OCI-LY1 (cell line): Measurements from ENCODE around the gene PTGDS.

Experiments
- H2AFZ ChIP-seq: fragments of 200-600 bp; sonication (generic), shearing (Covaris generic); 2 replicates; pipeline ENCODE4 v1.6.0; 2014; ENCODE audit warnings: antibody characterized with exemption, mild to moderate bottlenecking, low read length
- H3F3A ChIP-seq: fragments of 200-600 bp; sonication (generic), shearing (Covaris generic); 2 replicates; pipeline ENCODE4 v1.6.0; 2014; ENCODE audit warnings: mild to moderate bottlenecking, antibody characterized with exemption, low read length, moderate library complexity; ENCODE audit not compliant: insufficient read depth
- H3K27ac ChIP-seq: fragments of 200-600 bp; sonication (generic); 2 replicates; pipeline ENCODE4 v1.5.1; 2014; ENCODE audit warnings: low read length, mixed run types, mild to moderate bottlenecking, low read depth; ENCODE audit not compliant: poor library complexity, severe bottlenecking
- H3K27me3 ChIP-seq: fragments of 200-600 bp; sonication (generic); 2 replicates; pipeline ENCODE4 v1.6.0; 2014; ENCODE audit warnings: antibody characterized with exemption, mild to moderate bottlenecking, low read length, moderate library complexity; ENCODE audit not compliant: insufficient read depth
- H3K36me3 ChIP-seq: fragments of 200-600 bp; sonication (generic); 2 replicates; pipeline ENCODE4 v1.6.1; 2014; ENCODE audit warnings: mild to moderate bottlenecking, antibody characterized with exemption, low read length, moderate library complexity, mixed read lengths; ENCODE audit not compliant: insufficient read depth
- H3K4me1 ChIP-seq: fragments of 200-600 bp; sonication (generic); 2 replicates; pipeline ENCODE4 v1.5.1; 2014; ENCODE audit warnings: mild to moderate bottlenecking, low read length, moderate library complexity; ENCODE audit not compliant: insufficient read depth, severe bottlenecking
- H3K4me2 ChIP-seq: fragments of 200-600 bp; sonication (generic), shearing (Covaris generic); 2 replicates; pipeline ENCODE4 v1.6.1; 2014; ENCODE audit warnings: low read length
- H3K4me3 ChIP-seq: fragments of 200-600 bp; sonication (generic); 2 replicates; pipeline ENCODE4 v1.5.1; 2014; ENCODE audit warnings: low read length, low read depth, mild to moderate bottlenecking, mixed read lengths; ENCODE audit not compliant: poor library complexity, severe bottlenecking
- H3K79me2 ChIP-seq: fragments of 200-600 bp; shearing (Covaris generic); 2 replicates; pipeline ENCODE4 v1.6.1; 2016; ENCODE audit warnings: mixed run types, low read length, mixed read lengths; ENCODE audit not compliant: insufficient read depth
- H3K9ac ChIP-seq: fragments of 200-600 bp; sonication (generic), shearing (Covaris generic); 2 replicates; pipeline ENCODE4 v1.6.1; 2014; ENCODE audit warnings: mild to moderate bottlenecking, low read length, mixed read lengths
- H3K9me2 ChIP-seq: fragments of 200-600 bp; sonication (generic), shearing (Covaris generic); 2 replicates; pipeline ENCODE4 v1.6.1; 2014; ENCODE audit warnings: low read depth, mild to moderate bottlenecking, low read length, mixed read lengths
- H3K9me3 ChIP-seq: fragments of 200-600 bp; shearing (Covaris generic); 2 replicates; pipeline ENCODE4 v1.6.1; 2014; ENCODE audit warnings: low read length, mixed read lengths
- H4K20me1 ChIP-seq: fragments of 200-600 bp; sonication (generic), shearing (Covaris generic); 2 replicates; pipeline ENCODE4 v1.6.0; 2016; ENCODE audit warnings: mild to moderate bottlenecking, low read length; ENCODE audit not compliant: insufficient read depth
- EZH2 ChIP-seq: fragments of 200-600 bp; sonication (generic), shearing (Covaris generic); IDR thresholded peaks from 2 replicates; pipeline ENCODE4 v1.8.0; 2017; ENCODE audit warnings: borderline replicate concordance, mixed run types, mild to moderate bottlenecking, antibody characterized with exemption, low read length, moderate library complexity, mixed read lengths
- TF ChIP-seq, protein P1 (sequence below): fragments of 200-600 bp; sonication (generic), shearing (Covaris generic); IDR thresholded peaks from 2 replicates; pipeline ENCODE4 v1.5.1; 2017; ENCODE audit warnings: mild to moderate bottlenecking, antibody characterized with exemption, low read length, moderate library complexity, mixed read lengths

PTGDS gene

GRCh38 chr9:136995772-136996311, 18.5 kb downstream of the PTGDS start:
- no peak overlapping the region for H3K9ac ChIP-seq
- no peaks in the 10 kb centered on the region for H3F3A ChIP-seq
- no peaks in the 10 kb centered on the region for H3K9me2 ChIP-seq
- H3K27me3 ChIP-seq = no peaks in the 10 kb centered on the region
- H3K79me2 ChIP-seq = no peaks in the 10 kb centered on the region
- H3K27ac ChIP-seq = no peak overlapping the region
- no peaks in the 10 kb centered on the region for H4K20me1 ChIP-seq
- no peaks in the 10 kb centered on the region; the same call in 1 of the 2 replicates for H3K36me3 ChIP-seq
- H3K4me2 ChIP-seq = no peak overlapping the region
- no peak overlapping the region for H2AFZ ChIP-seq
- no peak overlapping the region for H3K4me3 ChIP-seq
- H3K9me3 ChIP-seq = no peaks in the 10 kb centered on the region
- no peak for TF ChIP-seq EZH2
- TF ChIP-seq, protein P1, sequence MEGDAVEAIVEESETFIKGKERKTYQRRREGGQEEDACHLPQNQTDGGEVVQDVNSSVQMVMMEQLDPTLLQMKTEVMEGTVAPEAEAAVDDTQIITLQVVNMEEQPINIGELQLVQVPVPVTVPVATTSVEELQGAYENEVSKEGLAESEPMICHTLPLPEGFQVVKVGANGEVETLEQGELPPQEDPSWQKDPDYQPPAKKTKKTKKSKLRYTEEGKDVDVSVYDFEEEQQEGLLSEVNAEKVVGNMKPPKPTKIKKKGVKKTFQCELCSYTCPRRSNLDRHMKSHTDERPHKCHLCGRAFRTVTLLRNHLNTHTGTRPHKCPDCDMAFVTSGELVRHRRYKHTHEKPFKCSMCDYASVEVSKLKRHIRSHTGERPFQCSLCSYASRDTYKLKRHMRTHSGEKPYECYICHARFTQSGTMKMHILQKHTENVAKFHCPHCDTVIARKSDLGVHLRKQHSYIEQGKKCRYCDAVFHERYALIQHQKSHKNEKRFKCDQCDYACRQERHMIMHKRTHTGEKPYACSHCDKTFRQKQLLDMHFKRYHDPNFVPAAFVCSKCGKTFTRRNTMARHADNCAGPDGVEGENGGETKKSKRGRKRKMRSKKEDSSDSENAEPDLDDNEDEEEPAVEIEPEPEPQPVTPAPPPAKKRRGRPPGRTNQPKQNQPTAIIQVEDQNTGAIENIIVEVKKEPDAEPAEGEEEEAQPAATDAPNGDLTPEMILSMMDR = no peak
- H3K4me1 ChIP-seq = peaks cover 27% of the 10 kb centered on the region

DNA sequence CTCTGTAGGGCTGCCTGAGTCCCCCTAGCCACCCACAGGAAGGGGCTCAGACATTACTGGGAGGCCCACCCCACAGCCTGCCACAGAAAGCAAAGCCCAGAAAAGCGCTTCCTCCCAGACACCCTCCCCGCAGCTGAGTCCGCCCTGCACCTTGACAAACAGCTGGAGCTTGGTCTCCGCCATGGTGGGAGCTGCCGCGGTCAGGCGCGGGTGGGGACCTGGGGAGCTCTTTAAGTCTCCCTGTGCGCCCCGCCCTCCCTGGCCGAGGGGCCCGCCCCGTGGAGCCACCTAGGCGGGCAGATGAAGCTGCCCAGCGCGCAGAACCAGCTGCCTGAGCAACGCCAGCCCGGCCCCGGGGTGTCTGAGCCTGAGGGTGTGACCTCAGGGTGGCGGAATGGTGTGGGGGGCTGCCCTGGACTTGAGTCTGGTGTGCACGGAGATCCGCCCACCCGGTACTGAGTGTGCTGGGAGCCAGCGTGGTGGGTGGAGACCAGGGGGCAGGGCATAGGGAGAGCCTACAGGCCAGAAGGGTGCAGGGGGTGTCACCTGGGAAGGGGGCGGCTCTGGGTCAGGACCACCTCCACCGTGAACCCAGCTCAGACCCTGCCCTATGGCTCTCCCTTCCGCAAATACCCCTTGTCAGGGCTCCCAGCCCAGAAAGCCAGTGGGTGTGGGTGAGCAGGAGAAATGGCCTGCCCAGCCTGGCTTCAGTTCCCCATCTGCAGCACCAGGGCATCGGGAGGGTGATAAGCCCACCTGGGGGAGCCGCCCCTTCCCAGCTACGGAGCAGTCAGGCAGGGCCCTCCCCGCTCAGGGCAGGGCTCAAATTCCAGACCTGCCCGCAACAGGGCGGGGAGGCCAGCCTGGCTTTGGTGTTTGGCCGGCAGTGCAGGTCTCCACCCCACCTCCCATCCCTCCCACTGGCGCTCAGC, 19.3 kb downstream of the PTGDS start, which contains the start of gene CLIC3:
Gene CLIC3, minus strand, starts transcription at position 208 of the 932 bp plus-strand sequence. Its CDS starts 25 bp downstream, at position 183.
- no peak within 1 kb of the TSS for H3K4me3 ChIP-seq
- H2AFZ ChIP-seq = no peak within 1 kb of the TSS
- no peak for TF ChIP-seq EZH2
- TF ChIP-seq, protein P1 = no peak
- H3K4me2 ChIP-seq = 0 out of 2 replicates have a peak within 1 kb of the TSS, but pooled peaks have one; percentile 7
- H3K9ac ChIP-seq = no peak within 1 kb of the TSS
- no peaks in the 10 kb centered on the region for H3K79me2 ChIP-seq
- peaks cover 27% of the 10 kb centered on the region for H3K4me1 ChIP-seq
- H3K27ac ChIP-seq = no peak within 1 kb of the TSS
- no peaks in the 10 kb centered on the region; the same call in 1 of the 2 replicates for H3K36me3 ChIP-seq
- no peaks in the 10 kb centered on the region for H3K9me2 ChIP-seq
- no peaks in the 10 kb centered on the region for H3K27me3 ChIP-seq
- no peaks in the 10 kb centered on the region for H3F3A ChIP-seq
- H3K9me3 ChIP-seq = no peaks in the 10 kb centered on the region
- no peaks in the 10 kb centered on the region for H4K20me1 ChIP-seq

- Histone ChIP-seq H3K4me2 (no peak overlapping the region), H3K79me2 (no peaks in the 10 kb centered on the region), H3F3A (no peaks in the 10 kb centered on the region), H3K27me3 (no peaks in the 10 kb centered on the region), H3K4me3 (no peak overlapping the region), H3K9me3 (no peaks in the 10 kb centered on the region), H2AFZ (no peak overlapping the region), H3K9me2 (no peaks in the 10 kb centered on the region), H3K36me3 (no peaks in the 10 kb centered on the region; the same call in 1 of the 2 replicates), H3K9ac (no peak overlapping the region), H3K27ac (no peak overlapping the region), H4K20me1 (no peaks in the 10 kb centered on the region), H3K4me1 (peaks cover 27% of the 10 kb centered on the region)
- no peak for TF ChIP-seq EZH2
- TF ChIP-seq, protein P1 = no peak
Observed at GRCh38 chr9:136997371-136997770, 20.1 kb downstream of the PTGDS start.
